H9 (cell line): Measurements from ENCODE around the gene RSPO1. TPM values are rescaled to one million over a fixed set of nuclear protein-coding genes. Genes with fewer than 3 reads are reported as not detected.

Source experiments
- DNase-seq: peaks from one replicate; pipeline ENCODE4 v3.0.0-alpha.2; 2017
- H2AFZ ChIP-seq: one replicate; pipeline ENCODE4 v1.6.1; 2013; ENCODE audit warnings: mild to moderate bottlenecking, low read length, control low read depth, moderate library complexity
- H2AK5ac ChIP-seq: 2 replicates; pipeline ENCODE4 v1.6.1; 2013; ENCODE audit warnings: low read length, control low read depth, mixed read lengths; ENCODE audit not compliant: insufficient read length
- H2BK120ac ChIP-seq: one replicate; pipeline ENCODE4 v1.6.1; 2013; ENCODE audit warnings: low read depth, mild to moderate bottlenecking, low read length, control low read depth, inconsistent platforms; ENCODE audit not compliant: poor library complexity, severe bottlenecking
- H2BK12ac ChIP-seq: 2 replicates; pipeline ENCODE4 v1.6.1; 2013; ENCODE audit warnings: low read length, control low read depth, mixed read lengths, low read depth; ENCODE audit not compliant: insufficient read length
- H2BK15ac ChIP-seq: 2 replicates; pipeline ENCODE4 v1.6.1; 2013; ENCODE audit warnings: low read depth, low read length, control low read depth
- H2BK20ac ChIP-seq: one replicate; pipeline ENCODE4 v1.6.1; 2013; ENCODE audit warnings: low read depth, mild to moderate bottlenecking, low read length, control low read depth, inconsistent platforms; ENCODE audit not compliant: poor library complexity, severe bottlenecking
- H2BK5ac ChIP-seq: 2 replicates; pipeline ENCODE4 v1.6.1; 2013; ENCODE audit warnings: low read length, control low read depth, mixed read lengths; ENCODE audit not compliant: insufficient read length
- H3K14ac ChIP-seq: 2 replicates; pipeline ENCODE4 v1.6.1; 2013; ENCODE audit warnings: low read length, control low read depth; ENCODE audit not compliant: insufficient read depth
- H3K18ac ChIP-seq: 2 replicates; pipeline ENCODE4 v1.6.1; 2013; ENCODE audit warnings: low read depth, mild to moderate bottlenecking, mixed read lengths, low read length, control low read depth; ENCODE audit not compliant: insufficient read length
- H3K23ac ChIP-seq: 2 replicates; pipeline ENCODE4 v1.6.1; 2013; ENCODE audit warnings: low read length, control low read depth, mixed read lengths, low read depth; ENCODE audit not compliant: insufficient read length
- H3K23me2 ChIP-seq: 2 replicates; pipeline ENCODE4 v1.6.1; 2013; ENCODE audit warnings: low read depth, mild to moderate bottlenecking, mixed read lengths, low read length, control low read depth; ENCODE audit not compliant: insufficient read length, poor library complexity, severe bottlenecking
- H3K27ac ChIP-seq: 2 replicates; pipeline ENCODE4 v1.5.1; 2013; ENCODE audit warnings: low read length, control low read depth, mixed read lengths, low read depth; ENCODE audit not compliant: insufficient read length
- H3K27me3 ChIP-seq: 2 replicates; pipeline ENCODE4 v1.6.1; 2013; ENCODE audit warnings: low read length, control low read depth, inconsistent platforms; ENCODE audit not compliant: insufficient read depth
- H3K4ac ChIP-seq: 2 replicates; pipeline ENCODE4 v1.6.1; 2013; ENCODE audit warnings: low read depth, mild to moderate bottlenecking, control low read depth, inconsistent platforms, low read length, moderate library complexity
- H3K4me1 ChIP-seq: 2 replicates; pipeline ENCODE4 v1.6.1; 2013; ENCODE audit warnings: low read length, control low read depth, inconsistent platforms; ENCODE audit not compliant: insufficient read depth
- H3K4me2 ChIP-seq: 2 replicates; pipeline ENCODE4 v1.6.1; 2013; ENCODE audit warnings: low read length, control low read depth, mixed read lengths; ENCODE audit not compliant: insufficient read length, insufficient read depth
- H3K56ac ChIP-seq: 2 replicates; pipeline ENCODE4 v1.6.1; 2013; ENCODE audit warnings: low read depth, mild to moderate bottlenecking, mixed read lengths, low read length, control low read depth; ENCODE audit not compliant: insufficient read length
- H3K79me1 ChIP-seq: 2 replicates; pipeline ENCODE4 v1.6.1; 2013; ENCODE audit warnings: low read depth, mild to moderate bottlenecking, moderate library complexity, low read length, control low read depth, inconsistent platforms; ENCODE audit not compliant: insufficient read depth, poor library complexity, severe bottlenecking
- H3K79me2 ChIP-seq: 2 replicates; pipeline ENCODE4 v1.6.1; 2013; ENCODE audit warnings: low read length, control low read depth, inconsistent platforms; ENCODE audit not compliant: insufficient read depth
- H3K9ac ChIP-seq: 2 replicates; pipeline ENCODE4 v1.6.1; 2013; ENCODE audit warnings: low read length, control low read depth, mixed read lengths; ENCODE audit not compliant: insufficient read length; ENCODE audit errors: extremely low read depth
- H3K9me3 ChIP-seq: one replicate; pipeline ENCODE4 v1.6.1; 2013; ENCODE audit warnings: low read depth, low read length, inconsistent platforms; ENCODE audit not compliant: control insufficient read depth
- H3T11ph ChIP-seq: one replicate; pipeline ENCODE4 v1.6.1; 2013; ENCODE audit warnings: mild to moderate bottlenecking, low read length, control low read depth, inconsistent platforms
- H4K20me1 ChIP-seq: one replicate; pipeline ENCODE4 v1.6.1; 2013; ENCODE audit not compliant: control insufficient read depth, insufficient read length, insufficient read depth
- H4K5ac ChIP-seq: 2 replicates; pipeline ENCODE4 v1.6.1; 2013; ENCODE audit warnings: low read depth, mild to moderate bottlenecking, mixed read lengths, low read length, control low read depth; ENCODE audit not compliant: insufficient read length
- H4K8ac ChIP-seq: replicated peaks from 2 replicates; pipeline ENCODE4 v1.6.1; 2013; ENCODE audit warnings: low read length, control low read depth, mixed read lengths, low read depth; ENCODE audit not compliant: insufficient read length
- H4K91ac ChIP-seq: 2 replicates; pipeline ENCODE4 v1.6.1; 2013; ENCODE audit warnings: low read depth, mild to moderate bottlenecking, moderate library complexity, mixed read lengths, low read length, control low read depth; ENCODE audit not compliant: insufficient read length
- H3K27ac Mint-ChIP-seq, 3 experiments: 2 replicates in 2 of 3; 3 replicates in 1 of 3; pipeline ENCODE4 v1.8.0; 2020 to 2021; ENCODE audit warnings: mixed read lengths in 3 of 3, mild to moderate bottlenecking in 1 of 3, moderate library complexity in 1 of 3
- H3K27me3 Mint-ChIP-seq: 2 replicates; pipeline ENCODE4 v1.8.0; 2021; ENCODE audit warnings: low read depth, mild to moderate bottlenecking, moderate library complexity, mixed read lengths
- H3K36me3 Mint-ChIP-seq, 3 experiments: 2 replicates in 2 of 3; 3 replicates in 1 of 3; pipeline ENCODE4 v1.8.0; 2020 to 2021; ENCODE audit warnings: low read depth in 3 of 3, mixed read lengths in 3 of 3; ENCODE audit not compliant: insufficient read depth in 1 of 3
- H3K4me1 Mint-ChIP-seq, 2 experiments: 2 replicates each; pipeline ENCODE4 v1.8.0; 2020; ENCODE audit warnings: mixed read lengths in 2 of 2
- H3K4me3 Mint-ChIP-seq, 2 experiments: 2 replicates in 1 of 2; 3 replicates in 1 of 2; pipeline ENCODE4 v1.8.0; 2020 to 2021; ENCODE audit warnings: mild to moderate bottlenecking in 2 of 2, mixed read lengths in 2 of 2, moderate library complexity in 1 of 2
- H3K9me3 Mint-ChIP-seq, 2 experiments: 2 replicates in 1 of 2; 3 replicates in 1 of 2; pipeline ENCODE4 v1.8.0; 2020; ENCODE audit warnings: mild to moderate bottlenecking in 2 of 2, mixed read lengths in 2 of 2, moderate library complexity in 1 of 2
- CTCF ChIP-seq: fragments of 200-600 bp; sonication (generic); conservative IDR thresholded peaks from 3 replicates; pipeline ENCODE4 v1.8.0; 2021; ENCODE audit warnings: antibody characterized with exemption, mild to moderate bottlenecking
- WGBS: extraction: QIAGEN DNeasy Blood & Tissue Kit; methylation state at CpG from one replicate; pipeline ENCODE4 v1.1.7; 2013; ENCODE audit warnings: missing lambda C conversion rate, low lambda C conversion rate, mixed read lengths; ENCODE audit not compliant: insufficient read length; ENCODE audit errors: extremely low coverage; 5-methylcytosine and 5-hydroxymethylcytosine counted together
- total RNA-seq: library from RNA; stranded (reverse); gene quantifications from 2 replicates; pipeline ENCODE4 v1.2.1, GENCODE V29; 2021

Gene RSPO1
- total RNA-seq, 1 experiment from 2014 or later = 0.35 TPM

DNA sequence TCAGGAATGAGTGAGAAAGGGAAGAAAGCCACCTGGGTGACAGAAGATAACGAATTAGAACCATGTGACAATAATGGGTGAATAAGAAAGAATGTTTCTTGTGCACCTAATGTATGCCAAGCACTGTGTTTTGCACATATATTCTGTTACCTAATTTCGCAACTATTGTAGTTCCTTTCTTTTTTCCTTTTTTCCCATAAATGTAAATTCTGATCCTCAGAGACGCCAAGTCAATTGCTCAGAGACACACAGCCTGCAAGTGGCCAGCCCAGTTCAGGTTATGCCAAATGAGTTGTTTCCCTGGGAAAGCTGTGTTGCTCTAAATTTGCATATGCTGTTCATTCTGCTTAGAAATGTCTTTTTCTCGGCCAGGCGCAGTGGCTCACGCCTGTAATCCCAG is 1.7 kb upstream of the RSPO1 start:
- H2BK120ac ChIP-seq = no peak overlapping the region
- no peak overlapping the region for H3K4ac ChIP-seq
- H2AFZ ChIP-seq = no peak overlapping the region
- H3K23me2 ChIP-seq = peaks cover 9% of the 10 kb centered on the region
- WGBS = no CpG with 5 or more reads among the region's 6 CpGs
- peaks cover 0 to 1% (median 0%) of the 10 kb centered on the region in 3 experiments; a peak in 1 of 7 replicates for H3K36me3 Mint-ChIP-seq
- H3K9ac ChIP-seq = no peak overlapping the region
- no peaks in the 10 kb centered on the region; a peak in 1 of 5 replicates for H3K9me3 Mint-ChIP-seq
- no peak overlapping the region for H2BK5ac ChIP-seq
- no peak overlapping the region for H3K14ac ChIP-seq
- H2BK12ac ChIP-seq = no peak overlapping the region
- H2AK5ac ChIP-seq = no peak overlapping the region
- H3K27me3 ChIP-seq = peaks cover 65% of the 10 kb centered on the region
- no peak overlapping the region for H4K5ac ChIP-seq
- H3K56ac ChIP-seq = no peak overlapping the region
- no peak for TF ChIP-seq CTCF
- H4K20me1 ChIP-seq = no peaks in the 10 kb centered on the region
- H3T11ph ChIP-seq = no peak overlapping the region
- no peak overlapping the region for H4K91ac ChIP-seq
- H3K4me1 Mint-ChIP-seq = peaks cover 12 to 26% of the 10 kb centered on the region in 2 experiments; a peak in 3 of 4 replicates
- no peak overlapping the region for H2BK20ac ChIP-seq
- no peaks in the 10 kb centered on the region for H3K79me1 ChIP-seq
- no peak overlapping the region for H3K4me2 ChIP-seq
- no peaks in the 10 kb centered on the region for H3K79me2 ChIP-seq
- H3K27me3 Mint-ChIP-seq = peaks cover 29% of the 10 kb centered on the region
- no peak overlapping the region for H3K4me3 Mint-ChIP-seq
- no peaks in the 10 kb centered on the region for H3K4me1 ChIP-seq
- no peak overlapping the region for H3K27ac Mint-ChIP-seq
- no peak for DNase-seq
- H3K18ac ChIP-seq = no peak overlapping the region
- no peak overlapping the region for H3K23ac ChIP-seq
- no peak overlapping the region for H3K27ac ChIP-seq
- no peak overlapping the region for H4K8ac ChIP-seq
- H3K9me3 ChIP-seq = no peaks in the 10 kb centered on the region
- no peak overlapping the region for H2BK15ac ChIP-seq
